ENCODE results near the gene P4HA1.

The P4HA1 gene

GRCh38 chr10:73131301-73131700 is 34.6 kb upstream of the P4HA1 start:
- DNase-seq (ENCODE audit: low spot score), result peak; percentile 44
- TF ChIP-seq CTCF (conservative IDR thresholded peaks at IDR 0.05; ENCODE audit: low read depth), result no peak
- ChIA-PET POLR2A (ENCODE audit: low non-redundant PET) (interaction anchor here (0.6 kb wide), 1 partner anchor 37 kb away, joined by 5 read pairs; no protein-coding TSS in a partner anchor), CTCF (interaction anchor here (0.6 kb wide), 1 partner anchor 167 kb away, joined by 3 read pairs; no protein-coding TSS in a partner anchor)
- H3K27ac ChIP-seq, result no peak overlapping the region

GRCh38 chr10:73126343-73126742 is 29.7 kb upstream of the P4HA1 start:
- DNase-seq (ENCODE audit: low spot score), result no peak
- ChIA-PET POLR2A (ENCODE audit: low non-redundant PET) (no interaction called here), CTCF (interaction anchor here (0.6 kb wide), 1 partner anchor 434 kb away, joined by 4 read pairs; no protein-coding TSS in a partner anchor)
- no peak overlapping the region for H3K27ac ChIP-seq
- TF ChIP-seq CTCF (conservative IDR thresholded peaks at IDR 0.05; ENCODE audit: low read depth), result no peak

GRCh38 chr10:73119952-73120351 is 23.3 kb upstream of the P4HA1 start:
- TF ChIP-seq CTCF (conservative IDR thresholded peaks at IDR 0.05; ENCODE audit: low read depth), result no peak
- no peak overlapping the region for H3K27ac ChIP-seq
- POLR2A ChIA-PET (ENCODE audit: low non-redundant PET), result no interaction called here
- DNase-seq (ENCODE audit: low spot score), result no peak
- CTCF ChIA-PET, result no interaction called here

GRCh38 chr10:73119457-73119856 is 22.8 kb upstream of the P4HA1 start:
- no peak for TF ChIP-seq CTCF (conservative IDR thresholded peaks at IDR 0.05; ENCODE audit: low read depth)
- CTCF ChIA-PET, result no interaction called here
- DNase-seq (ENCODE audit: low spot score), result no peak
- POLR2A ChIA-PET (ENCODE audit: low non-redundant PET), result no interaction called here
- H3K27ac ChIP-seq, result no peak overlapping the region

GRCh38 chr10:73117976-73118743 is 21.5 kb upstream of the P4HA1 start:
- peak; percentile 75 for DNase-seq (ENCODE audit: low spot score)

GRCh38 chr10:73116017-73116416 is 19.4 kb upstream of the P4HA1 start:
- H3K27ac ChIP-seq, result no peak overlapping the region
- TF ChIP-seq CTCF (conservative IDR thresholded peaks at IDR 0.05; ENCODE audit: low read depth), result no peak
- DNase-seq (ENCODE audit: low spot score), result no peak
- ChIA-PET POLR2A (ENCODE audit: low non-redundant PET) (no interaction called here), CTCF (no interaction called here)

More at GRCh38 chr10:73117976-73118743, 21.5 kb upstream of the P4HA1 start:
- ChIA-PET CTCF (interaction anchor here (0.6 kb wide), 1 partner anchor 537 kb away, joined by 3 read pairs; no protein-coding TSS in a partner anchor), POLR2A (ENCODE audit: low non-redundant PET) (no interaction called here)
- no peak for TF ChIP-seq CTCF (conservative IDR thresholded peaks at IDR 0.05; ENCODE audit: low read depth)
- H3K27ac ChIP-seq, result peak overlapping the region; percentile 48

Data from RWPE1 (cell line).